Mesendoderm (in vitro differentiated cells): ENCODE data around the gene SPRTN.
A peak's percentile ranks its signal among the peaks of the same experiment; 100 is the strongest.

Source experiments
- DNase-seq: peaks from one replicate; pipeline ENCODE4 v3.0.0; 2013
- H2AK5ac ChIP-seq: 2 replicates; pipeline ENCODE4 v1.6.1; 2013; ENCODE audit warnings: low read length, inconsistent platforms
- H2BK120ac ChIP-seq: 2 replicates; pipeline ENCODE4 v1.6.1; 2013; ENCODE audit warnings: low read depth, mild to moderate bottlenecking, low read length, moderate library complexity, mixed read lengths
- H2BK15ac ChIP-seq: replicated peaks from 2 replicates; pipeline ENCODE4 v1.6.1; 2013; ENCODE audit warnings: low read depth, mild to moderate bottlenecking, moderate library complexity
- H2BK5ac ChIP-seq: 2 replicates; pipeline ENCODE4 v1.6.1; 2013; ENCODE audit warnings: low read length, inconsistent platforms
- H3K18ac ChIP-seq: 2 replicates; pipeline ENCODE4 v1.6.1; 2013; ENCODE audit warnings: mild to moderate bottlenecking, low read length, mixed read lengths
- H3K23ac ChIP-seq: one replicate; pipeline ENCODE4 v1.6.1; 2013; ENCODE audit warnings: low read length
- H3K27ac ChIP-seq: 2 replicates; pipeline ENCODE4 v1.5.1; 2013; ENCODE audit warnings: low read depth, mild to moderate bottlenecking, inconsistent platforms, low read length, moderate library complexity
- H3K27me3 ChIP-seq: 2 replicates; pipeline ENCODE4 v1.6.1; 2013; ENCODE audit warnings: low read length, control low read depth, mild to moderate bottlenecking, inconsistent platforms; ENCODE audit not compliant: insufficient read depth, poor library complexity
- H3K36me3 ChIP-seq: 2 replicates; pipeline ENCODE4 v1.6.1; 2013; ENCODE audit warnings: low read length, inconsistent platforms; ENCODE audit not compliant: control insufficient read depth, insufficient read depth
- H3K4ac ChIP-seq: one replicate; pipeline ENCODE4 v1.6.1; 2013; ENCODE audit warnings: low read depth, mild to moderate bottlenecking, low read length, moderate library complexity
- H3K4me1 ChIP-seq: 2 replicates; pipeline ENCODE4 v1.6.1; 2013; ENCODE audit warnings: low read depth, low read length, inconsistent platforms; ENCODE audit not compliant: control insufficient read depth
- H3K4me2 ChIP-seq: 2 replicates; pipeline ENCODE4 v1.6.1; 2013; ENCODE audit warnings: low read length
- H3K4me3 ChIP-seq: 2 replicates; pipeline ENCODE4 v1.5.1; 2013; ENCODE audit warnings: mild to moderate bottlenecking, low read length
- H3K56ac ChIP-seq: one replicate; pipeline ENCODE4 v1.6.1; 2013; ENCODE audit warnings: low read length
- H3K79me1 ChIP-seq: 2 replicates; pipeline ENCODE4 v1.6.1; 2013; ENCODE audit warnings: low read length, inconsistent platforms
- H3K79me2 ChIP-seq: 2 replicates; pipeline ENCODE4 v1.6.1; 2013; ENCODE audit warnings: mild to moderate bottlenecking, low read length; ENCODE audit not compliant: control insufficient read depth, insufficient read depth
- H3K9ac ChIP-seq: 2 replicates; pipeline ENCODE4 v1.6.1; 2013; ENCODE audit warnings: low read length, inconsistent platforms
- H4K5ac ChIP-seq: one replicate; pipeline ENCODE4 v1.6.1; 2013; ENCODE audit warnings: low read length
- H4K8ac ChIP-seq: one replicate; pipeline ENCODE4 v1.6.1; 2013; ENCODE audit warnings: low read depth, mild to moderate bottlenecking, control low read depth, low read length, moderate library complexity
- WGBS: extraction: QIAGEN DNeasy Blood & Tissue Kit; methylation state at CpG from one replicate; pipeline ENCODE4 v1.1.7; 2013; ENCODE audit warnings: low lambda C conversion rate, missing lambda C conversion rate; ENCODE audit not compliant: insufficient coverage; ENCODE audit errors: extremely low coverage; 5-methylcytosine and 5-hydroxymethylcytosine counted together

Gene SPRTN

DNA sequence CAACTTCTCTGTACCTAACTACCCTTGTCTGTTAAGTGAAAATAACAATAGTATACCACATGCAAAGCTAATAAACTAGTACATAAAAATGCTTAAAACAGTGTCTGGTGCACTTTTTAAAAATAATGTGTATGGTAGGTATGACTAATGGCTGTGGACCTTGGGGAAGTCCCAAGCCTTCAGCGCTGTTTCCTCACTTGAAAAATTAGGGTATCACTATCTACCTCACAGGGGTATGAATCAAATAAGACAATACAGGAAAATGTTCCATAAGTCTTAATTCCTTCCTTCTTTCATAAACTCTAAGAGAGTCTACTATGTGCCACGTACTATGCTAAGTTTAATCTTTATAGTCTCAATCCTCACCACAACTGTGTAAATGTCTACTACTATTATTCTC, 52.0 kb downstream of the SPRTN start:
- Histone ChIP-seq H3K4ac (no peak overlapping the region), H2BK5ac (no peak overlapping the region), H3K23ac (no peak overlapping the region), H3K56ac (no peak overlapping the region), H4K8ac (no peak overlapping the region), H3K36me3 (no peaks in the 10 kb centered on the region), H3K4me1 (peaks cover 6% of the 10 kb centered on the region), H2AK5ac (no peak overlapping the region), H2BK120ac (no peak overlapping the region), H2BK15ac (no peak overlapping the region), H3K18ac (no peak overlapping the region), H3K9ac (no peak overlapping the region), H3K27me3 (no peaks in the 10 kb centered on the region), H3K4me2 (no peak overlapping the region), H3K27ac (no peak overlapping the region), H3K79me1 (no peaks in the 10 kb centered on the region), H3K4me3 (no peak overlapping the region), H4K5ac (no peak overlapping the region), H3K79me2 (no peaks in the 10 kb centered on the region)
- no peak for DNase-seq
- no CpG with 5 or more reads among the region's 2 CpGs for WGBS

DNA sequence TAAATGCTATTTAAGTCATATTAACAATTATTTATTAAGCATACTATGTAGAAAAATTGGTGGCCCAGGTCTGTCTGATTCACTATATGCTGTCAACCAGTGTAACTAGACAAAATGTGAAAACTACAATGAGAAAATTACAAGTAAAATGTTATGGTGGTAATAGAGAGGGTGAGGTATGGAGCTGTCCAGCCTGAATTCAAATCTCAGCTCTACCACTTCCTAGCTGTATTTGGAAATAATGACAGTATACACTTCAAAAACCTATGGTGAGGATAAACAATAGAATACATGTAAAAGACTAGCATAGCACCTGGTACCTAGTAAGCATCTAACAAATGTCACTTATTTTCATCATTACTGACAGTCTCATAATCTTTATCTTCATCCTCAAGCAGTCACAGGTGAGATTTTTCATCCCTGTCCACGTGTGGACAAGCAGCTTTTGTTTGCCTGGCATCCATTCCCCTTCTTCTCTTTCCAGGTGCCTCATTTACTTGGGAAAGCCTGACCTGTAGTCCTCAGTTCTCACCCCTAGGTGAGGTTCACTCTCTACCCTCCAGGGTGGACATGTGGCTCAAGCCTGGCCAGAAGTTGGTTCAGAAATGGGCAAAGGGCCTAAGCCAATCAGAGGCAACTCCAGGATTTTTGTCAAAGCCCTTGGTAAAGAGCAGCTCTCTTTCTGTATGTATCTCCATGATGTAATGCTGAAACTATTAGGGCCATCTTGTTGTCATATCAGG, 54.5 kb downstream of the SPRTN start:
- WGBS: no CpG with 5 or more reads among the region's 1 CpG
- H3K4me2 ChIP-seq: no peak overlapping the region
- no peaks in the 10 kb centered on the region for H3K79me1 ChIP-seq
- no peak overlapping the region for H3K4me3 ChIP-seq
- H3K27ac ChIP-seq: no peak overlapping the region
- H3K4me1 ChIP-seq: peaks cover 11% of the 10 kb centered on the region
- H2BK15ac ChIP-seq: peak overlapping the region; percentile 74
- H4K8ac ChIP-seq: no peak overlapping the region
- no peak for DNase-seq
- H3K9ac ChIP-seq: no peak overlapping the region
- H2BK120ac ChIP-seq: no peak overlapping the region
- no peaks in the 10 kb centered on the region for H3K79me2 ChIP-seq
- no peaks in the 10 kb centered on the region for H3K36me3 ChIP-seq
- no peak overlapping the region for H3K56ac ChIP-seq
- H3K4ac ChIP-seq: no peak overlapping the region
- no peak overlapping the region for H4K5ac ChIP-seq
- peak overlapping the region; percentile 76 for H3K18ac ChIP-seq
- no peak overlapping the region for H2BK5ac ChIP-seq
- H2AK5ac ChIP-seq: no peak overlapping the region
- H3K23ac ChIP-seq: no peak overlapping the region
- no peaks in the 10 kb centered on the region for H3K27me3 ChIP-seq

DNA sequence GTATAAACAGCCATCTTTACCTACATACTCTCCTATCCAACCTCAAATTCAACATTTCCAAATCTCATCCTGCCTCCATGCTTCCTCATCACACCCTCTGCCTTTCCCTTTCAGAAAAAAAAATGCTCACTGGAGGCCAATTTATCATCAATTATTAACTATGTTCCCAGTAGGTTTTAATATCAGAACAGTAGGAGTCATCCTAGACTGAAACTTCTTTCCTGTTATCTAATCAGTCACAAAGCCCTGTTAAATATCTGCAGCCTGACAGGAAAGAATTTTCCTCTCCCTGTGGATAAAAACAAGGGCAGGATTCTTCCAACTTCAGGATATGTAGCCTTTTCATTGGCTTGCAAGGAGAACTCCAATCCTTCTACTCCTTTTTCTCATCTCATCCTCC, 55.6 kb downstream of the SPRTN start:
- no peak overlapping the region for H3K4me3 ChIP-seq
- H3K27ac ChIP-seq: no peak overlapping the region
- H3K56ac ChIP-seq: no peak overlapping the region
- no peaks in the 10 kb centered on the region for H3K27me3 ChIP-seq
- H3K36me3 ChIP-seq: no peaks in the 10 kb centered on the region
- no peak overlapping the region for H3K23ac ChIP-seq
- no peak overlapping the region for H4K8ac ChIP-seq
- peak; percentile 63 for DNase-seq
- peaks cover 11% of the 10 kb centered on the region for H3K4me1 ChIP-seq
- no peak overlapping the region for H3K4me2 ChIP-seq
- H3K79me2 ChIP-seq: no peaks in the 10 kb centered on the region
- H2BK15ac ChIP-seq: no peak overlapping the region
- no peak overlapping the region for H3K18ac ChIP-seq
- no peak overlapping the region for H3K4ac ChIP-seq
- no peak overlapping the region for H2BK120ac ChIP-seq
- no peak overlapping the region for H2AK5ac ChIP-seq
- H3K79me1 ChIP-seq: no peaks in the 10 kb centered on the region
- H3K9ac ChIP-seq: no peak overlapping the region
- H4K5ac ChIP-seq: no peak overlapping the region
- no peak overlapping the region for H2BK5ac ChIP-seq

DNA sequence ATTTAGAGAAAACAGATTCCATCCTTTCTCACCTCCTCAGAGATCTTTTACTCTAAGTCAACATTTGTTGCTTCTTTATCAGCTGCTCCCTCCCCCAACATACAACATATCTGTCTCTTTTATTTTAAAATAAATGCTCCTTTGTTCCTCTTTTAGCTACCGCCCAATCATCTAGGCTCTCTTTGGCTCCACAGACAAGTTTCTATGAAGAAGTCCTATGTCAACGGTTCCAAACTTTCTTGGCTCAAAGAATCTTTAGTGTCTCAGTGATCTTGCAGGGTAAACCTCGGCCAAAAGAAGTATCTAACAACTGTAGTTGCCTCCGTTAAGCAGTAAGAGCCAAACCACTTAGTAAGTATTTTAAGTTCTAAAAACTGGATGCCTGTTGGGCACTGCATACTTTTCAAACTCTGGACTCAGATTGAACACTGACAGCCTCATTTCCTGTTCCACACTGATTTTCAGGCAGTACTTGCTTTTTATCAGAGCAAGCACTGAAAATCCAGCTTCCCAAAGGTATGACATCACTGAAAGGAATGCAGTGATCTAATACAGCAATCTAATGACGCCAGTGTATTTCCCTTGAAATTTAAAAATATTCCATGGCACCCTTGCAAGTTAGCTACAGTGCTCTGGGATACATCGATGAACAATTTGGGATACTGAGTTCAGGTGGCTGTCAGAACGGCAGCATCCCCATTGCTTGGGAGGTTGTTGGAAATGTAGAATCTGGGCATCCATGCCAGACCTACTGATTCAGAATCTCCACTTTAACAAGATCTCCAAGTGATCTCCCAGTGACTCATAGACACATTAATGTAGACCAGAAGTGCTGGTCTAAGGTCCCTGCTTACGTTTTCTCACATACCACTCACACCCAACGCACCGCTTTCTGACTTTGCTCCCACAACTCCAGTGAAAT, 57.2 kb downstream of the SPRTN start:
- Histone ChIP-seq H3K79me1 (no peaks in the 10 kb centered on the region), H3K56ac (no peak overlapping the region), H3K18ac (peak overlapping the region; percentile 5), H3K4ac (no peak overlapping the region), H3K27ac (peak overlapping the region; percentile 36), H3K27me3 (no peaks in the 10 kb centered on the region), H4K5ac (no peak overlapping the region), H3K9ac (no peak overlapping the region), H2BK5ac (no peak overlapping the region), H3K36me3 (no peaks in the 10 kb centered on the region), H3K4me3 (no peak overlapping the region), H2AK5ac (no peak overlapping the region), H3K23ac (no peak overlapping the region), H2BK120ac (no peak overlapping the region), H2BK15ac (no peak overlapping the region), H3K4me2 (no peak overlapping the region), H4K8ac (no peak overlapping the region), H3K4me1 (peaks cover 11% of the 10 kb centered on the region), H3K79me2 (no peaks in the 10 kb centered on the region)
- DNase-seq: peak; percentile 90
- no CpG with 5 or more reads among the region's 10 CpGs for WGBS

DNA sequence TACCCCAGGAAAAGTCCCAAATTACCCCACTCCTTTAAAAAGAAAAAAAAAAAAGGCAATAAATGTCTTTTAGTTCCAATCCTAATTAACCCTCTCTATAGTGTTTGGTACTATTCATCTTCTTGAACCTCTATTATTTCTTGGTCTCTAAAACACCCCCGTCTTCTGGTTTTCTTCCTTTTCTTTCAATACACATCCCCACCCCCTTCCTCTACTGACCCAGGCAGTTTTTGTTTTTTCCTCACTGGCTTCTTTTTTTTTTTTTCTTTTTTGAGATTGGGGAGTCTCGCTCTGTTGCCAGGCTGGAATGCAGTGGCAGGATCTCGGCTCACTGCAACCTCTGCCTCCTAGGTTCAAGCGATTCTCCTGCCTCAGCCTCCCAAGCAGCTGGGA, 57.9 kb downstream of the SPRTN start:
- H2AK5ac ChIP-seq: no peak overlapping the region
- H2BK15ac ChIP-seq: no peak overlapping the region
- no peak overlapping the region for H2BK120ac ChIP-seq
- H3K27ac ChIP-seq: no peak overlapping the region
- H2BK5ac ChIP-seq: no peak overlapping the region
- WGBS: no CpG with 5 or more reads among the region's 4 CpGs
- H3K36me3 ChIP-seq: no peaks in the 10 kb centered on the region
- H3K4me2 ChIP-seq: no peak overlapping the region
- H4K8ac ChIP-seq: no peak overlapping the region
- no peaks in the 10 kb centered on the region for H3K79me1 ChIP-seq
- no peak overlapping the region for H4K5ac ChIP-seq
- no peaks in the 10 kb centered on the region for H3K27me3 ChIP-seq
- no peak overlapping the region for H3K23ac ChIP-seq
- no peak overlapping the region for H3K4ac ChIP-seq
- no peak overlapping the region for H3K18ac ChIP-seq
- H3K4me3 ChIP-seq: no peak overlapping the region
- DNase-seq: no peak
- no peaks in the 10 kb centered on the region for H3K79me2 ChIP-seq
- no peak overlapping the region for H3K56ac ChIP-seq
- H3K4me1 ChIP-seq: peaks cover 11% of the 10 kb centered on the region
- H3K9ac ChIP-seq: no peak overlapping the region
